ENCODE results near the gene TEX2.

DNA sequence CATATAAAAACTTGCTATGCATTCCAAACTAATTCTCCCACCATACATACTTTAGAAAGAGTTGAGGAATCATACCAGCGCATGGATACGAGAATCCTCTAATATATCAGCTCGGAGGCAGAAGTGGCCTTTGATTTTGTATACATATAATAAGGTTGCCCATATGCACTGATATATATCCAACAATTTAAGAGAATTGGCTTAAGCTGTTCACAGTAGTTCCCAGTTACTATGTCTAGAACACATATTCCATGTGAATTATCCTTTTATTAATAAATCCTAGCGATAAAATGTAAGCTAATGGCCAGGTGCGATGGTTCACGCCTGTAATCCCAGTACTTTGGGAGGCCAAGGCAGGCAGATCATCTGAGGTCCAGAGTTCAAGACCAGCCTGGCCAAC, 113.9 kb downstream of the TEX2 start:
- TF ChIP-seq EP300 (IDR thresholded peaks at IDR 0.05; ENCODE audit: low read depth) = no peak
- TF ChIP-seq, protein P1, sequence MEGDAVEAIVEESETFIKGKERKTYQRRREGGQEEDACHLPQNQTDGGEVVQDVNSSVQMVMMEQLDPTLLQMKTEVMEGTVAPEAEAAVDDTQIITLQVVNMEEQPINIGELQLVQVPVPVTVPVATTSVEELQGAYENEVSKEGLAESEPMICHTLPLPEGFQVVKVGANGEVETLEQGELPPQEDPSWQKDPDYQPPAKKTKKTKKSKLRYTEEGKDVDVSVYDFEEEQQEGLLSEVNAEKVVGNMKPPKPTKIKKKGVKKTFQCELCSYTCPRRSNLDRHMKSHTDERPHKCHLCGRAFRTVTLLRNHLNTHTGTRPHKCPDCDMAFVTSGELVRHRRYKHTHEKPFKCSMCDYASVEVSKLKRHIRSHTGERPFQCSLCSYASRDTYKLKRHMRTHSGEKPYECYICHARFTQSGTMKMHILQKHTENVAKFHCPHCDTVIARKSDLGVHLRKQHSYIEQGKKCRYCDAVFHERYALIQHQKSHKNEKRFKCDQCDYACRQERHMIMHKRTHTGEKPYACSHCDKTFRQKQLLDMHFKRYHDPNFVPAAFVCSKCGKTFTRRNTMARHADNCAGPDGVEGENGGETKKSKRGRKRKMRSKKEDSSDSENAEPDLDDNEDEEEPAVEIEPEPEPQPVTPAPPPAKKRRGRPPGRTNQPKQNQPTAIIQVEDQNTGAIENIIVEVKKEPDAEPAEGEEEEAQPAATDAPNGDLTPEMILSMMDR (IDR thresholded peaks at IDR 0.05) = no peak

Data from transverse colon (tissue), 3 donors.